Upper lobe of right lung (tissue), 1 donor: ENCODE data around the gene CAPZB. TPM values are rescaled to one million over a fixed set of nuclear protein-coding genes. Genes with fewer than 3 reads are reported as not detected.

Experiments
- ATAC-seq: fragments of 200-7000 bp; cut with Tn5 transposase; one replicate; pipeline ENCODE4 v1.9.1; 2020; ENCODE audit warnings: mild to moderate bottlenecking, moderate library complexity
- DNase-seq: peaks from one replicate; pipeline ENCODE4 v3.0.0-alpha.2; 2020
- H3K27ac ChIP-seq: fragments of 200-600 bp; one replicate; pipeline ENCODE4 v1.8.0; 2022
- H3K27me3 ChIP-seq: fragments of 200-600 bp; one replicate; pipeline ENCODE4 v1.8.0; 2022; ENCODE audit warnings: mild to moderate bottlenecking
- H3K36me3 ChIP-seq: fragments of 200-600 bp; one replicate; pipeline ENCODE4 v1.8.0; 2022
- H3K4me1 ChIP-seq: fragments of 200-600 bp; one replicate; pipeline ENCODE4 v1.8.0; 2022
- H3K4me3 ChIP-seq: fragments of 200-600 bp; one replicate; pipeline ENCODE4 v1.8.0; 2022; ENCODE audit warnings: mild to moderate bottlenecking
- H3K9me3 ChIP-seq: fragments of 200-600 bp; one replicate; pipeline ENCODE4 v1.8.0; 2022
- CTCF ChIP-seq: fragments of 200-600 bp; IDR thresholded peaks from one replicate; pipeline ENCODE4 v1.8.0; 2022; ENCODE audit warnings: antibody characterized with exemption
- intact Hi-C: fragments of 100-400 bp; cut with DNase I; formaldehyde crosslinking; loops from one replicate; pipeline ENCODE4 v1.11.0; 2022
- total RNA-seq: library from RNA; stranded (reverse); fragmentation: NEBNext Ultra II Directional; extraction: Animal tissue kit (Norgen Biotek cat#: 25700); gene quantifications from one replicate; pipeline ENCODE4 v1.2.1, GENCODE V29; 2021
- donor health status: DM: no; HTN: yes; CAD: no; lungs with severe emphysema.

CAPZB gene
- total RNA-seq, 1 donor from 2014 or later: 237 TPM

- Histone ChIP-seq H3K9me3 (no peaks in the 10 kb centered on the region), H3K27ac (no peak overlapping the region), H3K36me3 (peaks cover 63% of the 10 kb centered on the region), H3K4me3 (no peak overlapping the region), H3K4me1 (no peaks in the 10 kb centered on the region), H3K27me3 (no peaks in the 10 kb centered on the region)
- TF ChIP-seq CTCF: no peak
- DNase-seq (no peak), ATAC-seq (no peak)
- intact Hi-C loops: no loop called here
Measured at GRCh38 chr1:19343617-19344350, 141.6 kb downstream of the CAPZB start.

DNA sequence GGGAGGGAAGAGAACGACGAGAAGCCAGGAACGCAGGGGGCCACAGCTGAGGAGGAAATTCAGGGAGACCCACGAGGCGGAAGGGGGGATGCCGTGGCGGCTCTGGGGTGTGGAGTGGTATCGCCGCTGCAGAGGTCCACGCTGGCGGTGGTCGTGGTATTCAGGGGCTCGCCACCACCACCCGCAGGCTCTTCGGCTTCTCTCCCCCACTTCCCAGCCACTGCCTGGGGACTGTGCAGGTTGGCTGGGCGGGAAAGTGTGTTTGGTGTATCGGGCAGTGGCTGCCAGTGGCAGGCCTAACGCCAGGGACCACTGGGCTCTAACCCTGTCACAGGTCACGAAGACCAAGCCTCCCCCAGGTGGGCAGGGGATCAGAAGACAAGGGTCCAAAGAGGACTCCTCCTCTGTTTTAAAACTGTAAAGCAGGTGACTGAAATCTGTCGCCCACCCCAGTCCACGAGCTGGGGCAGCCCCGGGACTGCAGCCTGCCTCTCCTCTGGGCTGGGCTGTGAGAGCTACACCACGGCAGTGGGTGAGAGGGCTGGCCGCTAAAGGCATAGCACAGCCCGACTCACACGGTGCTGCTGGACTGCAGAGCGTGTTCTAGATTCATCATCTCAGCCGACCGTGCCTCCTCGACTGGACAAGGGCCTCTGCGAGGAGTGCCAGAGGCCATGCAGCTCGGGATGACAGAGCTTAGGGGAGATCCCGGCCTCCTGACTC, 142.3 kb downstream of the CAPZB start:
- no peak overlapping the region for H3K4me3 ChIP-seq
- TF ChIP-seq CTCF: no peak
- no peaks in the 10 kb centered on the region for H3K27me3 ChIP-seq
- DNase-seq (no peak), ATAC-seq (no peak)
- no peak overlapping the region for H3K27ac ChIP-seq
- H3K4me1 ChIP-seq: no peaks in the 10 kb centered on the region
- H3K9me3 ChIP-seq: no peaks in the 10 kb centered on the region
- peaks cover 70% of the 10 kb centered on the region for H3K36me3 ChIP-seq
- intact Hi-C loops: no loop called here

GRCh38 chr1:19342062-19342750, 143.1 kb downstream of the CAPZB start:
- DNase-seq: no peak
- H3K36me3 ChIP-seq: peaks cover 73% of the 10 kb centered on the region
- no peak overlapping the region for H3K27ac ChIP-seq
- no peak for ATAC-seq
- H3K9me3 ChIP-seq: no peaks in the 10 kb centered on the region
- intact Hi-C loops: no loop called here
- H3K4me3 ChIP-seq: no peak overlapping the region
- H3K27me3 ChIP-seq: no peaks in the 10 kb centered on the region
- no peaks in the 10 kb centered on the region for H3K4me1 ChIP-seq
- no peak for TF ChIP-seq CTCF

DNA sequence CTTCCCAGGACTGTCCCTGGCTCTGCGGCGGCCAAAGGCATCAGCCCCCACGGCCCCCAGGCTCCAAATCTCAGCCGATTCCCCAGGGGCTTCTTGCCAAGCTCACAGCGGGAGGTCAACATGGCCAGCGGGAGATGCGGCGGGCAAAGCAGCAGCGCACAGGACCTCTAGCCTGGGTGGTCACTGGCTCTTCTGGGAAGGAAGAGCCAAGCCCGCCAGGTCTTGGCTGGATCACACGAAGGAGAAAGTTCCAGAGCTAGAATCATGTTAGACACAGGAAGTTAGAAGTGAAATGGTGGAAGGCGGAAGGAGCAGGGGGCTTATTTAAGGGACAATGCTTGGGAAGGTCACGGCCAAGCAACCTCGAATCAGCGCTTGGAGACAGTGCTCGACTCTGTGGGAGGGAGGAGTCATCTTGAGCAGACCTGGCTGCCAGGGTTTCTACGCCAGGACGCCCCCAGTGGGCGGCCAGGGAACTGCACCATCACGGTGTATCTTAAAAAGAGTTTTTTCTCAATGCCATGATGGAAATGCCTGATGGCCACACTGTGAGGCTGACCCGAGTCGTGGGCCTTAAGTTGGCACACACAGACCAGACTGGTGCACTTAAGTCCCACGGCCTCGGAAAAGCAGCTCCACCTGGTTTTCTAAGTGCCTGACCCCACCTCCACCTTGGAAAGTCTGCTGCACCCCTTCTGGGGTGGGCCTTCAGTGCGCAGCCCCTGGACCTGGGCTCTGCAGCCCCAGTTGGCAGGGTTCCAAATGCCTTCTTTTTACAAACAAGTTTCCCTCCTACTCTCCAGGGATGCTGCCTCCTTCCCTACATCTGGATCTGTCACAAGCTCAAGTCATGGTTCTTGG, 143.9 kb downstream of the CAPZB start:
- no peaks in the 10 kb centered on the region for H3K27me3 ChIP-seq
- TF ChIP-seq CTCF: peak; percentile 85
- H3K36me3 ChIP-seq: peaks cover 73% of the 10 kb centered on the region
- H3K27ac ChIP-seq: no peak overlapping the region
- DNase-seq: peak; percentile 83
- no peak overlapping the region for H3K4me3 ChIP-seq
- H3K9me3 ChIP-seq: no peaks in the 10 kb centered on the region
- peak; percentile 82 for ATAC-seq
- intact Hi-C loops: no loop called here
- no peaks in the 10 kb centered on the region for H3K4me1 ChIP-seq

DNA sequence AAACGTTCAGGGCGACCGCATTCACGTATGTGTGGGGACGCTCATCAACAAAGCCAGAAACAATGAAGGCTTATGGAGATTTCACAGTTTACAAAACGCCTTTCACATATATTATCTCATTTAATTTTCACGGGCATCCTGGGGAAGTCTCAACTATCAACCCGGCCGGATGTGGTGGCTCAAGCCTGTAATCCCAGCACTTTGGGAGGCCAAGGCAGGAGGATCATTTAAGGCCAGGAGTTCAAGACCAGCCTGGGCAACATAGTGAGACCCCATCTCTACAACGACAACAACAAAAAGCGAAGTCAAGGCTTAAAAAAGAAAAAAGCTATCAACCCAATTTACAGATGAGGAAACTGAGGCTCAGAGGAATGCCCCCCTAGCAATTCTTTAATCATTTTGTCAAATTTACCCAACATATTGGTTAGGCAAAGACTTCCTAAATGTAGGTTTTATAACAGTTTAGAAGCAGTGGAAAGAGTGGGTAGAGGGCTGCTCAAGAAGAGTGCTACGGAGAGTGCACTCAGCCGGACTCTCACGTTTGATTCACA, 144.9 kb downstream of the CAPZB start:
- no peak for DNase-seq
- no peaks in the 10 kb centered on the region for H3K27me3 ChIP-seq
- no peak overlapping the region for H3K4me3 ChIP-seq
- TF ChIP-seq CTCF: no peak
- peaks cover 72% of the 10 kb centered on the region for H3K36me3 ChIP-seq
- H3K9me3 ChIP-seq: no peaks in the 10 kb centered on the region
- intact Hi-C loops: no loop called here
- no peak for ATAC-seq
- no peak overlapping the region for H3K27ac ChIP-seq
- H3K4me1 ChIP-seq: no peaks in the 10 kb centered on the region
